HFFc6 (cell line): Measurements from ENCODE around the gene MYBPHL. TPM values are rescaled to one million over a fixed set of nuclear protein-coding genes. Genes with fewer than 3 reads are reported as not detected.
A peak's percentile ranks its signal among the peaks of the same experiment; 100 is the strongest.

Experiments used
- DNase-seq: peaks from one replicate; pipeline ENCODE4 v3.0.0-alpha.2; 2018
- H3K27ac Mint-ChIP-seq: 2 replicates; pipeline ENCODE4 v1.8.0; 2020; ENCODE audit warnings: mild to moderate bottlenecking, mixed read lengths
- H3K27me3 Mint-ChIP-seq: 2 replicates; pipeline ENCODE4 v1.8.0; 2021; ENCODE audit warnings: mild to moderate bottlenecking, moderate library complexity, mixed read lengths; ENCODE audit not compliant: insufficient read depth
- H3K36me3 Mint-ChIP-seq: 2 replicates; pipeline ENCODE4 v1.8.0; 2021; ENCODE audit warnings: low read depth, mixed read lengths
- H3K4me1 Mint-ChIP-seq: 2 replicates; pipeline ENCODE4 v1.8.0; 2020; ENCODE audit warnings: low read depth, mixed read lengths
- H3K4me3 Mint-ChIP-seq: 2 replicates; pipeline ENCODE4 v1.8.0; 2020; ENCODE audit warnings: mild to moderate bottlenecking, moderate library complexity, mixed read lengths
- H3K9me3 Mint-ChIP-seq: 2 replicates; pipeline ENCODE4 v1.8.0; 2020; ENCODE audit warnings: mild to moderate bottlenecking, mixed read lengths
- CTCF ChIP-seq: fragments of 200-600 bp; sonication (generic); IDR thresholded peaks from 2 replicates; pipeline ENCODE4 v1.5.0; 2021; ENCODE audit warnings: antibody characterized with exemption, mild to moderate bottlenecking
- total RNA-seq, 6 experiments: library from RNA; stranded (reverse); fragmentation: NEBNext Ultra II Directional; extraction: Animal tissue kit (Norgen Biotek cat#: 25700); gene quantifications; 2 replicates in 1 of 6; 3 replicates in 5 of 6; pipeline ENCODE4 v1.2.3, GENCODE V29; 2021

MYBPHL gene
- total RNA-seq, 6 experiments from 2014 or later, result not detected

- Mint-ChIP-seq H3K4me1 (peaks cover 53% of the 10 kb centered on the region), H3K36me3 (peaks cover 10% of the 10 kb centered on the region; the same call in 1 of the 2 replicates)
- TF ChIP-seq CTCF, result no peak
These were observed 27.1 kb downstream of the MYBPHL start for GRCh38 chr1:109279615-109280278.

GRCh38 chr1:109277434-109278204 lies 29.2 kb downstream of the MYBPHL start:
- Mint-ChIP-seq H3K27me3 (peaks cover 5% of the 10 kb centered on the region; the same call in 1 of the 2 replicates), H3K36me3 (peaks cover 10% of the 10 kb centered on the region; the same call in 1 of the 2 replicates), H3K4me1 (peaks cover 53% of the 10 kb centered on the region), H3K4me3 (no peak overlapping the region), H3K27ac (peak overlapping the region; percentile 71), H3K9me3 (no peaks in the 10 kb centered on the region)
- DNase-seq, result peak; percentile 45
- peak; percentile 97 for TF ChIP-seq CTCF

More at GRCh38 chr1:109279615-109280278, 27.1 kb downstream of the MYBPHL start:
- Mint-ChIP-seq H3K4me3 (no peak overlapping the region), H3K9me3 (no peaks in the 10 kb centered on the region), H3K27me3 (peaks cover 6% of the 10 kb centered on the region), H3K27ac (peak overlapping the region; percentile 57; the same call in 1 of the 2 replicates)
- DNase-seq, result no peak

- peaks cover 6% of the 10 kb centered on the region; the same call in 1 of the 2 replicates for H3K27me3 Mint-ChIP-seq
- H3K4me3 Mint-ChIP-seq, result peak overlapping the region; percentile 80
- peak overlapping the region; percentile 67 for H3K27ac Mint-ChIP-seq
- DNase-seq, result peak; percentile 47
- peaks cover 37% of the 10 kb centered on the region for H3K4me1 Mint-ChIP-seq
- 0 out of 2 replicates have a peak, but pooled peaks have one; percentile 6 for TF ChIP-seq CTCF
- H3K9me3 Mint-ChIP-seq, result no peaks in the 10 kb centered on the region
- H3K36me3 Mint-ChIP-seq, result no peaks in the 10 kb centered on the region
These were observed 31.0 kb downstream of the MYBPHL start for GRCh38 chr1:109275706-109276345.

- Mint-ChIP-seq H3K4me1 (peaks cover 37% of the 10 kb centered on the region), H3K36me3 (no peaks in the 10 kb centered on the region), H3K27me3 (peaks cover 6% of the 10 kb centered on the region; the same call in 1 of the 2 replicates), H3K4me3 (peak overlapping the region; percentile 80), H3K9me3 (no peaks in the 10 kb centered on the region), H3K27ac (peak overlapping the region; percentile 67)
- DNase-seq, result peak; percentile 55
- no peak for TF ChIP-seq CTCF
These were observed 32.0 kb downstream of the MYBPHL start for GRCh38 chr1:109274533-109275476.
